Measurements from ENCODE around the gene SEMA5A.

GRCh38 chr5:9454012-9454481 is 91.8 kb downstream of the SEMA5A start:
- TF ChIP-seq CTCF (IDR thresholded peaks at IDR 0.05) (no peak), POLR2A (IDR thresholded peaks at IDR 0.05) (no peak)

Data from gastroesophageal sphincter (tissue), 3 donors.